ENCODE data around the gene CELA3A.
"Not testable (repeated sequence)": the region's sequence is repeated elsewhere in the genome, so short reads cannot be mapped to it uniquely, and the experiment has no call there.

DNA sequence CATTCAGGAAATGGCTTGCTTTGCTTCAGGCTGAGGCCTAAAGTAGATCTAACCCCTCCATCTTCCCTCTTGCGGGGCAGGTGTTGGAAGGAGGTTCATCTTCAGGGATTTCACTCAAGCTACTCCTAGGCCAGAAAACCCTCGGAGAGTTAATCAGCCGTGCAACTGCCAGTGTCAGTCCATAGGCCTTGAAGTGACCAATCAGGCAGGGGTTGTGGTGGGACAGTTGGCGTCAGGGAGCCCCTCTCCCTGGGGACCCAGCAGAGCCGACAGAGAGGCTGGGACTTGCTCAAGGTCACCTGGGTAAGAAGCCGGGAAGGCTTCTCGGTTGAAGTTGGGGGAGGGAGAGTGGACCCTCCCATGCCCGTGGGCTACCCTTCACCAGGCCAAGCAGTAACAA lies 27.5 kb upstream of the CELA3A start:
- TF ChIP-seq, protein P1, sequence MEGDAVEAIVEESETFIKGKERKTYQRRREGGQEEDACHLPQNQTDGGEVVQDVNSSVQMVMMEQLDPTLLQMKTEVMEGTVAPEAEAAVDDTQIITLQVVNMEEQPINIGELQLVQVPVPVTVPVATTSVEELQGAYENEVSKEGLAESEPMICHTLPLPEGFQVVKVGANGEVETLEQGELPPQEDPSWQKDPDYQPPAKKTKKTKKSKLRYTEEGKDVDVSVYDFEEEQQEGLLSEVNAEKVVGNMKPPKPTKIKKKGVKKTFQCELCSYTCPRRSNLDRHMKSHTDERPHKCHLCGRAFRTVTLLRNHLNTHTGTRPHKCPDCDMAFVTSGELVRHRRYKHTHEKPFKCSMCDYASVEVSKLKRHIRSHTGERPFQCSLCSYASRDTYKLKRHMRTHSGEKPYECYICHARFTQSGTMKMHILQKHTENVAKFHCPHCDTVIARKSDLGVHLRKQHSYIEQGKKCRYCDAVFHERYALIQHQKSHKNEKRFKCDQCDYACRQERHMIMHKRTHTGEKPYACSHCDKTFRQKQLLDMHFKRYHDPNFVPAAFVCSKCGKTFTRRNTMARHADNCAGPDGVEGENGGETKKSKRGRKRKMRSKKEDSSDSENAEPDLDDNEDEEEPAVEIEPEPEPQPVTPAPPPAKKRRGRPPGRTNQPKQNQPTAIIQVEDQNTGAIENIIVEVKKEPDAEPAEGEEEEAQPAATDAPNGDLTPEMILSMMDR (IDR thresholded peaks at IDR 0.05; ENCODE audit: insufficient read depth, low read length, poor library complexity, severe bottlenecking): not testable (repeated sequence)
- TF ChIP-seq EZH2phosphoT487 (conservative IDR thresholded peaks at IDR 0.05; ENCODE audit: low read length): not testable (repeated sequence)
